Neural cell (in vitro differentiated cells): ENCODE results near the gene MIGA1. TPM values are rescaled to one million over a fixed set of nuclear protein-coding genes. Genes with fewer than 3 reads are reported as not detected.

Experiments used
- H2AFZ ChIP-seq: fragments of 200-600, 300-800 bp; sonication (generic), shearing (Covaris generic); 2 replicates; pipeline ENCODE4 v1.6.0; 2014; ENCODE audit warnings: low read depth, mild to moderate bottlenecking, antibody characterized with exemption, low read length, moderate library complexity
- H3F3A ChIP-seq: fragments of 200-600 bp; shearing (Covaris generic); 2 replicates; pipeline ENCODE4 v1.6.1; 2016; ENCODE audit warnings: mild to moderate bottlenecking, moderate library complexity, mixed read lengths, antibody characterized with exemption, low read length; ENCODE audit not compliant: insufficient read depth, poor library complexity, severe bottlenecking
- H3K27ac ChIP-seq: fragments of 200-600, 300-800 bp; sonication (generic), shearing (Covaris generic); 2 replicates; pipeline ENCODE4 v1.5.1; 2014; ENCODE audit warnings: mild to moderate bottlenecking, low read length, moderate library complexity
- H3K27me3 ChIP-seq: fragments of 300-800, 200-600 bp; sonication (generic), shearing (Covaris generic); 2 replicates; pipeline ENCODE4 v1.6.0; 2014; ENCODE audit warnings: mild to moderate bottlenecking, low read depth, low read length, moderate library complexity; ENCODE audit not compliant: insufficient read depth
- H3K36me3 ChIP-seq: fragments of 300-800, 200-600 bp; sonication (generic), shearing (Covaris generic); 2 replicates; pipeline ENCODE4 v1.5.1; 2014; ENCODE audit warnings: mild to moderate bottlenecking, antibody characterized with exemption, low read length, moderate library complexity; ENCODE audit not compliant: insufficient read depth
- H3K4me2 ChIP-seq: fragments of 300-800, 200-600 bp; sonication (generic), shearing (Covaris generic); 2 replicates; pipeline ENCODE4 v1.6.0; 2014; ENCODE audit warnings: mild to moderate bottlenecking, low read length
- H3K4me3 ChIP-seq: fragments of 300-800, 200-600 bp; sonication (generic), shearing (Covaris generic); 2 replicates; pipeline ENCODE4 v1.5.1; 2014; ENCODE audit warnings: mild to moderate bottlenecking, low read length, moderate library complexity
- H3K79me2 ChIP-seq: fragments of 200-600 bp; shearing (Covaris generic); replicated peaks from 2 replicates; pipeline ENCODE4 v1.6.0; 2014; ENCODE audit warnings: mild to moderate bottlenecking, low read length, moderate library complexity; ENCODE audit not compliant: insufficient read depth
- H3K9ac ChIP-seq: fragments of 300-800, 200-600 bp; sonication (generic), shearing (Covaris generic); 2 replicates; pipeline ENCODE4 v1.6.1; 2016; ENCODE audit warnings: mild to moderate bottlenecking, low read length, mixed read lengths
- H3K9me2 ChIP-seq: fragments of 200-600 bp; shearing (Covaris generic); 2 replicates; pipeline ENCODE4 v1.6.1; 2016; ENCODE audit warnings: mild to moderate bottlenecking, low read length, mixed read lengths; ENCODE audit not compliant: insufficient read depth
- H3K9me3 ChIP-seq: fragments of 200-600, 300-800 bp; sonication (generic), shearing (Covaris generic); 2 replicates; pipeline ENCODE4 v1.6.1; 2016; ENCODE audit warnings: mild to moderate bottlenecking, mixed run types, low read length, moderate library complexity, mixed read lengths
- H4K20me1 ChIP-seq: fragments of 200-600 bp; shearing (Covaris generic); 2 replicates; pipeline ENCODE4 v1.6.1; 2016; ENCODE audit warnings: mild to moderate bottlenecking, mixed run types; ENCODE audit not compliant: insufficient read depth
- EP300 ChIP-seq: fragments of 450-650 bp; conservative IDR thresholded peaks from 2 replicates; pipeline ENCODE4 v1.6.1; 2014; ENCODE audit warnings: antibody characterized with exemption, mild to moderate bottlenecking, moderate library complexity; ENCODE audit not compliant: poor library complexity, severe bottlenecking
- EZH2 ChIP-seq: fragments of 200-600, 300-800 bp; shearing (Covaris generic), sonication (generic); IDR thresholded peaks from 2 replicates; pipeline ENCODE4 v1.6.1; 2014; ENCODE audit warnings: antibody characterized with exemption, low read length, borderline replicate concordance, mild to moderate bottlenecking; ENCODE audit not compliant: insufficient read depth, poor library complexity, severe bottlenecking
- MXI1 ChIP-seq: fragments of 450-650 bp; conservative IDR thresholded peaks from 2 replicates; pipeline ENCODE4 v1.6.1; 2014; ENCODE audit warnings: antibody characterized with exemption, mild to moderate bottlenecking; ENCODE audit not compliant: poor library complexity, severe bottlenecking
- POLR2AphosphoS5 ChIP-seq: IDR thresholded peaks from 2 replicates; pipeline ENCODE4 v1.6.1; 2012
- RAD21 ChIP-seq: fragments of 450-650 bp; conservative IDR thresholded peaks from 2 replicates; pipeline ENCODE4 v1.6.1; 2014; ENCODE audit warnings: antibody characterized with exemption, mild to moderate bottlenecking, moderate library complexity
- SMC3 ChIP-seq: fragments of 450-650 bp; conservative IDR thresholded peaks from 2 replicates; pipeline ENCODE4 v1.6.1; 2014; ENCODE audit warnings: antibody characterized with exemption, mild to moderate bottlenecking, moderate library complexity; ENCODE audit not compliant: poor library complexity
- TAF1 ChIP-seq: IDR thresholded peaks from 2 replicates; pipeline ENCODE4 v1.6.1; 2012; ENCODE audit warnings: low read depth
- polyA plus RNA-seq: library from polyadenylated mRNA; depleted of rRNA; stranded (reverse); fragments of >200 nt; gene quantifications from 2 replicates; pipeline ENCODE4 v1.2.3, GENCODE V29; 2014
- TF ChIP-seq, protein P1 (sequence below): IDR thresholded peaks from 2 replicates; pipeline ENCODE4 v1.6.1; 2012; ENCODE audit warnings: borderline replicate concordance
- TF ChIP-seq, protein P2 (sequence below): fragments of 450-650 bp; IDR thresholded peaks from 2 replicates; pipeline ENCODE4 v1.5.1; 2014; ENCODE audit warnings: antibody characterized with exemption, mild to moderate bottlenecking, moderate library complexity; ENCODE audit not compliant: poor library complexity, severe bottlenecking

MIGA1 gene
- polyA plus RNA-seq, 1 donor from 2014 or later = 10.8 TPM

DNA sequence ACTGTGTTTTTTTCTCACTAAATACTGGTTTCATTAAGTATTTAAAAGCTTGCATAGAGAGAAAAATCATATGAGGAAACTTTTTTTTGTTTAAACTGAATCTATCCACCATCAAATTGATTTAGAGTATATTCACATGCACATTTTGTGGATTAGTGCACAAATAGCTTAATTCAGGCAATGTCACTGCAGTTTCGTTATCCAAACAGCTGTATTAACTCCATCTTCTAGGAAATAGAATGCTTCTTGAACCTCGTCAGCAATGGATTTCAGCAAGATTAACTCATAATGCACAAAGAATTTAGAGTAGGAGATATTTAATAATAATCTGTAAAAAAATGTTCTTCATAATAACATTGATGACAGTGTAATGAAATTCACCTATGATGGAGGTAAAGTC, 146.5 kb downstream of the MIGA1 start:
- H3K9me2 ChIP-seq = no peaks in the 10 kb centered on the region
- H3K36me3 ChIP-seq = no peaks in the 10 kb centered on the region
- no peaks in the 10 kb centered on the region for H3K27me3 ChIP-seq
- no peak overlapping the region for H3K4me2 ChIP-seq
- H4K20me1 ChIP-seq = no peaks in the 10 kb centered on the region
- H3K9me3 ChIP-seq = no peaks in the 10 kb centered on the region
- H3F3A ChIP-seq = no peaks in the 10 kb centered on the region
- no peaks in the 10 kb centered on the region for H3K79me2 ChIP-seq
- TF ChIP-seq EP300 (no peak), MXI1 (no peak), TAF1 (no peak), SMC3 (no peak), POLR2AphosphoS5 (no peak), RAD21 (no peak), EZH2 (no peak)
- TF ChIP-seq, protein P1, sequence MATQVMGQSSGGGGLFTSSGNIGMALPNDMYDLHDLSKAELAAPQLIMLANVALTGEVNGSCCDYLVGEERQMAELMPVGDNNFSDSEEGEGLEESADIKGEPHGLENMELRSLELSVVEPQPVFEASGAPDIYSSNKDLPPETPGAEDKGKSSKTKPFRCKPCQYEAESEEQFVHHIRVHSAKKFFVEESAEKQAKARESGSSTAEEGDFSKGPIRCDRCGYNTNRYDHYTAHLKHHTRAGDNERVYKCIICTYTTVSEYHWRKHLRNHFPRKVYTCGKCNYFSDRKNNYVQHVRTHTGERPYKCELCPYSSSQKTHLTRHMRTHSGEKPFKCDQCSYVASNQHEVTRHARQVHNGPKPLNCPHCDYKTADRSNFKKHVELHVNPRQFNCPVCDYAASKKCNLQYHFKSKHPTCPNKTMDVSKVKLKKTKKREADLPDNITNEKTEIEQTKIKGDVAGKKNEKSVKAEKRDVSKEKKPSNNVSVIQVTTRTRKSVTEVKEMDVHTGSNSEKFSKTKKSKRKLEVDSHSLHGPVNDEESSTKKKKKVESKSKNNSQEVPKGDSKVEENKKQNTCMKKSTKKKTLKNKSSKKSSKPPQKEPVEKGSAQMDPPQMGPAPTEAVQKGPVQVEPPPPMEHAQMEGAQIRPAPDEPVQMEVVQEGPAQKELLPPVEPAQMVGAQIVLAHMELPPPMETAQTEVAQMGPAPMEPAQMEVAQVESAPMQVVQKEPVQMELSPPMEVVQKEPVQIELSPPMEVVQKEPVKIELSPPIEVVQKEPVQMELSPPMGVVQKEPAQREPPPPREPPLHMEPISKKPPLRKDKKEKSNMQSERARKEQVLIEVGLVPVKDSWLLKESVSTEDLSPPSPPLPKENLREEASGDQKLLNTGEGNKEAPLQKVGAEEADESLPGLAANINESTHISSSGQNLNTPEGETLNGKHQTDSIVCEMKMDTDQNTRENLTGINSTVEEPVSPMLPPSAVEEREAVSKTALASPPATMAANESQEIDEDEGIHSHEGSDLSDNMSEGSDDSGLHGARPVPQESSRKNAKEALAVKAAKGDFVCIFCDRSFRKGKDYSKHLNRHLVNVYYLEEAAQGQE = no peak
- TF ChIP-seq, protein P2, sequence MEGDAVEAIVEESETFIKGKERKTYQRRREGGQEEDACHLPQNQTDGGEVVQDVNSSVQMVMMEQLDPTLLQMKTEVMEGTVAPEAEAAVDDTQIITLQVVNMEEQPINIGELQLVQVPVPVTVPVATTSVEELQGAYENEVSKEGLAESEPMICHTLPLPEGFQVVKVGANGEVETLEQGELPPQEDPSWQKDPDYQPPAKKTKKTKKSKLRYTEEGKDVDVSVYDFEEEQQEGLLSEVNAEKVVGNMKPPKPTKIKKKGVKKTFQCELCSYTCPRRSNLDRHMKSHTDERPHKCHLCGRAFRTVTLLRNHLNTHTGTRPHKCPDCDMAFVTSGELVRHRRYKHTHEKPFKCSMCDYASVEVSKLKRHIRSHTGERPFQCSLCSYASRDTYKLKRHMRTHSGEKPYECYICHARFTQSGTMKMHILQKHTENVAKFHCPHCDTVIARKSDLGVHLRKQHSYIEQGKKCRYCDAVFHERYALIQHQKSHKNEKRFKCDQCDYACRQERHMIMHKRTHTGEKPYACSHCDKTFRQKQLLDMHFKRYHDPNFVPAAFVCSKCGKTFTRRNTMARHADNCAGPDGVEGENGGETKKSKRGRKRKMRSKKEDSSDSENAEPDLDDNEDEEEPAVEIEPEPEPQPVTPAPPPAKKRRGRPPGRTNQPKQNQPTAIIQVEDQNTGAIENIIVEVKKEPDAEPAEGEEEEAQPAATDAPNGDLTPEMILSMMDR = no peak
- no peak overlapping the region for H3K27ac ChIP-seq
- no peak overlapping the region for H2AFZ ChIP-seq
- H3K9ac ChIP-seq = no peak overlapping the region
- H3K4me3 ChIP-seq = no peak overlapping the region

DNA sequence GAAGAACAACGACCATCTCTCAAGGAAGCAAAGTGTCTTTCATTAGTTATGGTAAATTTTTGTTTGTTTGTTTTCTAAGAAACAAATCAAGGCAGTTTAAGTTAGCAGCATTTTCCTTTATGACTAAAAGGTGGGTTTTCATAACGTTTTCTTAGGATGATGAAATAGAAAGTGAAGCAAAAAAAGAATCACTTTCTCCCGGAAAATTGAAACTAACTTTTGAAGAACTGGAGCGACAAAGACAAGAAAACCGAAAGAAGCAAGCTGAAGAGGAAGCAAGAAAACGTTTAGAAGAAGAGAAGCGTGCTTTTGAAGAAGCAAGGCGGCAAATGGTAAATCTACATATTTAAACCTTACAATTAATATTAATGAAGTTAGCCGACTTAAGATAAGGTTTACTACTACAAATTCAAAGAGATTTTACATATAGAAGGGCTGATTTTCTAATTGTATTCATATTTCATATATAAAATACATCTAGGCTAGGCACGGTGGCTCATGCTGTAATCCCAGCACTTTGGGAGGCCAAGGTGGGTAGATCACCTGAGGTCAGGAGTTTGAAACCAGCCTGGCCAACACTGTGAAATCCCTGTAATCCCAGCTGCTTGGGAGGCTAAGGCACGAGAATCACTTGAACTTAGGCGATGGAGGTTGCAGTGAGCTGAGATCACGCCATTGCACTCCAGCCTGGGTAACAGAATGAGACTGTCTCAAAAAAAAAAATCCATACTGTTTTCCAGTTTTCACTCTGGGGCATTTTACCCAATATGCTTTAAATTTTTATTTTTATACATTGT, 147.3 kb downstream of the MIGA1 start:
- Histone ChIP-seq H4K20me1 (no peaks in the 10 kb centered on the region), H3K27ac (no peak overlapping the region), H2AFZ (no peak overlapping the region), H3F3A (no peaks in the 10 kb centered on the region), H3K9ac (no peak overlapping the region), H3K4me2 (no peak overlapping the region), H3K4me3 (no peak overlapping the region), H3K79me2 (no peaks in the 10 kb centered on the region), H3K9me3 (no peaks in the 10 kb centered on the region), H3K9me2 (no peaks in the 10 kb centered on the region), H3K36me3 (no peaks in the 10 kb centered on the region), H3K27me3 (no peaks in the 10 kb centered on the region)
- TF ChIP-seq TAF1 (no peak), POLR2AphosphoS5 (no peak), EP300 (no peak), SMC3 (no peak), MXI1 (no peak), RAD21 (no peak)
- TF ChIP-seq, protein P2 = no peak
